Measurements from ENCODE around the gene PLCB2.

PLCB2 gene

GRCh38 chr15:40307421-40308211 is at the start of gene PLCB2:
PLCB2 (minus strand) TSS chr15:40307935; CDS start chr15:40307672, 263 bp downstream.
- Histone ChIP-seq H3K4me1 (ENCODE audit: insufficient read depth, insufficient read length) (peaks cover 24% of the 10 kb centered on the region), H3K27me3 (ENCODE audit: insufficient read depth, insufficient read length) (peaks cover 4% of the 10 kb centered on the region), H3K4me3 (ENCODE audit: insufficient read length, low read depth) (no peak within 1 kb of the TSS), H3K9ac (ENCODE audit: insufficient read length, low read depth) (peak within 1 kb of the TSS; percentile 64), H3K36me3 (ENCODE audit: insufficient read depth, insufficient read length, low read length) (no peaks in the 10 kb centered on the region), H3K9me3 (ENCODE audit: insufficient read depth, low read length) (no peaks in the 10 kb centered on the region)
- TF ChIP-seq YY1 (IDR thresholded peaks at IDR 0.05; ENCODE audit: insufficient read depth, insufficient read length), result no peak
- no peak for TF ChIP-seq ZNF274 (IDR thresholded peaks at IDR 0.05; ENCODE audit: low read depth, low read length)
- TF ChIP-seq SUZ12 (IDR thresholded peaks at IDR 0.05; ENCODE audit: extremely low read depth, insufficient read depth, insufficient read length), result no peak
- no peak for DNase-seq (ENCODE audit: low read depth, low spot score)

- no peak for DNase-seq (ENCODE audit: low read depth, low spot score)
- no peaks in the 10 kb centered on the region for H3K9me3 ChIP-seq (ENCODE audit: insufficient read depth, low read length)
- H3K27me3 ChIP-seq (ENCODE audit: insufficient read depth, insufficient read length), result peaks cover 42% of the 10 kb centered on the region
- TF ChIP-seq ZNF274 (IDR thresholded peaks at IDR 0.05; ENCODE audit: low read depth, low read length) (no peak), YY1 (IDR thresholded peaks at IDR 0.05; ENCODE audit: insufficient read depth, insufficient read length) (no peak), SUZ12 (IDR thresholded peaks at IDR 0.05; ENCODE audit: extremely low read depth, insufficient read depth, insufficient read length) (no peak)
- H3K9ac ChIP-seq (ENCODE audit: insufficient read length, low read depth), result no peak overlapping the region
- no peaks in the 10 kb centered on the region for H3K36me3 ChIP-seq (ENCODE audit: insufficient read depth, insufficient read length, low read length)
- H3K4me3 ChIP-seq (ENCODE audit: insufficient read length, low read depth), result no peak overlapping the region
- peaks cover 13% of the 10 kb centered on the region for H3K4me1 ChIP-seq (ENCODE audit: insufficient read depth, insufficient read length)
Measured at GRCh38 chr15:40357246-40357645, 49.5 kb upstream of the PLCB2 start.

GRCh38 chr15:40355976-40356585 is 48.3 kb upstream of the PLCB2 start:
- peaks cover 13% of the 10 kb centered on the region for H3K4me1 ChIP-seq (ENCODE audit: insufficient read depth, insufficient read length)
- H3K9me3 ChIP-seq (ENCODE audit: insufficient read depth, low read length), result no peaks in the 10 kb centered on the region
- H3K36me3 ChIP-seq (ENCODE audit: insufficient read depth, insufficient read length, low read length), result no peaks in the 10 kb centered on the region
- TF ChIP-seq ZNF274 (IDR thresholded peaks at IDR 0.05; ENCODE audit: low read depth, low read length) (no peak), SUZ12 (IDR thresholded peaks at IDR 0.05; ENCODE audit: extremely low read depth, insufficient read depth, insufficient read length) (no peak), YY1 (IDR thresholded peaks at IDR 0.05; ENCODE audit: insufficient read depth, insufficient read length) (no peak)
- no peak for DNase-seq (ENCODE audit: low read depth, low spot score)
- H3K27me3 ChIP-seq (ENCODE audit: insufficient read depth, insufficient read length), result peaks cover 40% of the 10 kb centered on the region
- H3K4me3 ChIP-seq (ENCODE audit: insufficient read length, low read depth), result no peak overlapping the region
- no peak overlapping the region for H3K9ac ChIP-seq (ENCODE audit: insufficient read length, low read depth)

GRCh38 chr15:40354408-40355171 is 46.9 kb upstream of the PLCB2 start:
- TF ChIP-seq SUZ12 (IDR thresholded peaks at IDR 0.05; ENCODE audit: extremely low read depth, insufficient read depth, insufficient read length), result no peak
- no peak for TF ChIP-seq ZNF274 (IDR thresholded peaks at IDR 0.05; ENCODE audit: low read depth, low read length)
- no peak for TF ChIP-seq YY1 (IDR thresholded peaks at IDR 0.05; ENCODE audit: insufficient read depth, insufficient read length)
- H3K27me3 ChIP-seq (ENCODE audit: insufficient read depth, insufficient read length), result peaks cover 27% of the 10 kb centered on the region
- peaks cover 13% of the 10 kb centered on the region for H3K4me1 ChIP-seq (ENCODE audit: insufficient read depth, insufficient read length)
- no peak for DNase-seq (ENCODE audit: low read depth, low spot score)
- H3K9ac ChIP-seq (ENCODE audit: insufficient read length, low read depth), result no peak overlapping the region
- H3K4me3 ChIP-seq (ENCODE audit: insufficient read length, low read depth), result no peak overlapping the region
- no peaks in the 10 kb centered on the region for H3K36me3 ChIP-seq (ENCODE audit: insufficient read depth, insufficient read length, low read length)
- H3K9me3 ChIP-seq (ENCODE audit: insufficient read depth, low read length), result no peaks in the 10 kb centered on the region

GRCh38 chr15:40353697-40354096 is 46.0 kb upstream of the PLCB2 start:
- no peak overlapping the region for H3K9ac ChIP-seq (ENCODE audit: insufficient read length, low read depth)
- no peak for TF ChIP-seq ZNF274 (IDR thresholded peaks at IDR 0.05; ENCODE audit: low read depth, low read length)
- no peaks in the 10 kb centered on the region for H3K36me3 ChIP-seq (ENCODE audit: insufficient read depth, insufficient read length, low read length)
- no peak for DNase-seq (ENCODE audit: low read depth, low spot score)
- no peak overlapping the region for H3K4me3 ChIP-seq (ENCODE audit: insufficient read length, low read depth)
- peaks cover 18% of the 10 kb centered on the region for H3K27me3 ChIP-seq (ENCODE audit: insufficient read depth, insufficient read length)
- no peaks in the 10 kb centered on the region for H3K9me3 ChIP-seq (ENCODE audit: insufficient read depth, low read length)
- H3K4me1 ChIP-seq (ENCODE audit: insufficient read depth, insufficient read length), result peaks cover 9% of the 10 kb centered on the region

- TF ChIP-seq YY1 (IDR thresholded peaks at IDR 0.05; ENCODE audit: insufficient read depth, insufficient read length) (no peak), SUZ12 (IDR thresholded peaks at IDR 0.05; ENCODE audit: extremely low read depth, insufficient read depth, insufficient read length) (no peak), ZNF274 (IDR thresholded peaks at IDR 0.05; ENCODE audit: low read depth, low read length) (no peak)
- Histone ChIP-seq H3K27me3 (ENCODE audit: insufficient read depth, insufficient read length) (peaks cover 14% of the 10 kb centered on the region), H3K4me3 (ENCODE audit: insufficient read length, low read depth) (no peak overlapping the region), H3K9ac (ENCODE audit: insufficient read length, low read depth) (no peak overlapping the region), H3K36me3 (ENCODE audit: insufficient read depth, insufficient read length, low read length) (no peaks in the 10 kb centered on the region), H3K4me1 (ENCODE audit: insufficient read depth, insufficient read length) (peaks cover 9% of the 10 kb centered on the region), H3K9me3 (ENCODE audit: insufficient read depth, low read length) (no peaks in the 10 kb centered on the region)
- no peak for DNase-seq (ENCODE audit: low read depth, low spot score)
Measured at GRCh38 chr15:40352281-40352901, 44.7 kb upstream of the PLCB2 start.
